ENCODE measurements around the gene IDUA.

IDUA gene

DNA sequence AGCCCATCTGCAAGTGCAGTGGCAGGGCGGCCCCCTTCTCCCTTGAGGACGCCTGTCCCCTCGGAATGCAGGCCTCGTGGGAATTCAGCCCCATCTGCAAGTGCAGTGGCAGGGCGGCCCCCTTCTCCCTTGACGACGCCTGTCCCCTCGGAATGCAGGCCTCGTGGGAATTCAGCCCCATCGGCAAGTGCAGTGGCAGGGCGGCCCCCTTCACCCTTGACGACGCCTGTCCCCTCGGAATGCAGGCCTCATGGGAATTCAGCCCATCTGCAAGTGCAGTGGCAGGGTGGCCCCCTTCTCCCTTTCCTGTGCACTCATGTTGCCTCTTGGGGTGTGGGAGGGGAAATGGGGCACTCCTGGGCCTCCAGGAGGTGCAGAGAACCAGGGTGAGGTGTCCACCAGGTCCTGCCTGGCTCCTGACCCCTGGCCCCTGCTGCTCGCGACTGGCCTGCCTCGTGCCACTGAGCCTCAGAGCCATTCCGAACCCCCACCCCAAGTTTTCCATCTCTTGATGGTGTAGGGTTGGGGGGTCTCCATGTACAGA lies 13.1 kb downstream of the IDUA start:
- no peak for DNase-seq (ENCODE audit: insufficient read length, low spot score)
- TF ChIP-seq PAX5 (IDR thresholded peaks at IDR 0.05; ENCODE audit: insufficient read depth, low read length, severe bottlenecking) (no peak), TAF1 (IDR thresholded peaks at IDR 0.05; ENCODE audit: low read depth, low read length) (no peak), POU2F2 (IDR thresholded peaks at IDR 0.05; ENCODE audit: low read depth, low read length) (no peak), SPI1 (IDR thresholded peaks at IDR 0.05; ENCODE audit: low read depth, low read length) (no peak), POLR2AphosphoS5 (IDR thresholded peaks at IDR 0.05; ENCODE audit: low read depth, low read length) (no peak), POLR2A (IDR thresholded peaks at IDR 0.05; ENCODE audit: low read depth, low read length) (no peak)
- FAIRE-seq: no peak

DNA sequence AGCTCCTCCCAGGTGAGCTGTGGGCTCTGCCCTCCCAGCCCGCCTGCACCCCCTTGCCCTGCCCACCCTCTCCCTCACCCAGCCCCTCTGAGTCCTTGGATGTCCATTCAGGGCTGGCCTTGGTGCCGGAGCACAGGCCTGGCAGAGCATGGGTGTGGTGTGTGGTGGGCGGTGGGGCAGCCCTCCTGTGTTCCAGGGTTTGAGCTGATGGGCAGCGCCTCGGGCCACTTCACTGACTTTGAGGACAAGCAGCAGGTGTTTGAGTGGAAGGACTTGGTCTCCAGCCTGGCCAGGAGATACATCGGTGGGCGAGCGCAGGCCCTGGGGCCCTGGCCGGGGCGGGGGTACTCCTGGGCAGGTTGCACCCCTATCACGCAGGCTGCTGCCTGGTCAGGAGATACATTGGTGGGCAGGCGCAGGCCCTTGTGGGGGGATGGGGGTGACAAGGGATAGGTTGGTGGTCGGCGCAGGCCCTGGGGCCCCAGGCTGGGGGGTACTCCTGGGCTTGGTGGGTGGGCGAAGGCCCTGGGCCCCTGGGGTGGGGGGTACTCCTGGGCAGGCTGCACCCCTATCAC lies 13.9 kb downstream of the IDUA start:
- no peak for DNase-seq (ENCODE audit: insufficient read length, low spot score)
- no peak for FAIRE-seq
- no peak for TF ChIP-seq POLR2A (IDR thresholded peaks at IDR 0.05; ENCODE audit: low read depth, low read length)
- no peak for TF ChIP-seq SPI1 (IDR thresholded peaks at IDR 0.05; ENCODE audit: low read depth, low read length)
- no peak for TF ChIP-seq PAX5 (IDR thresholded peaks at IDR 0.05; ENCODE audit: insufficient read depth, low read length, severe bottlenecking)

DNA sequence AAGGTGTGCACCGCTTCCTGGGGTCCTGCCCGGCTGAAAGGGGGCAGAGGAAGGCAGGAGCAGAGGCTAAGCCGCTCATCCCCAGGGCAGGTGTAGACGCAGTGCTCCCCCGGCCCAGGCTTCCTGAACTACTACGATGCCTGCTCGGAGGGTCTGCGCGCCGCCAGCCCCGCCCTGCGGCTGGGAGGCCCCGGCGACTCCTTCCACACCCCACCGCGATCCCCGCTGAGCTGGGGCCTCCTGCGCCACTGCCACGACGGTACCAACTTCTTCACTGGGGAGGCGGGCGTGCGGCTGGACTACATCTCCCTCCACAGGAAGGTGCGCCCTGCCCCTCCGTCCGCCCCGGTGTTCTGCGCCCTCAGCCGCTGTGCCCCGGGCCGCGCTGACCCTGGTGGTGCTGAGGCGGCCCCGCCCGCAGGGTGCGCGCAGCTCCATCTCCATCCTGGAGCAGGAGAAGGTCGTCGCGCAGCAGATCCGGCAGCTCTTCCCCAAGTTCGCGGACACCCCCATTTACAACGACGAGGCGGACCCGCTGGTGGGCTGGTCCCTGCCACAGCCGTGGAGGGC lies 14.8 kb downstream of the IDUA start:
- no peak for DNase-seq (ENCODE audit: insufficient read length, low spot score)
- TF ChIP-seq TAF1 (IDR thresholded peaks at IDR 0.05; ENCODE audit: low read depth, low read length): no peak
- TF ChIP-seq POU2F2 (IDR thresholded peaks at IDR 0.05; ENCODE audit: low read depth, low read length): no peak
- TF ChIP-seq PAX5 (IDR thresholded peaks at IDR 0.05; ENCODE audit: insufficient read depth, low read length, severe bottlenecking): no peak
- TF ChIP-seq POLR2A (IDR thresholded peaks at IDR 0.05; ENCODE audit: low read depth, low read length): no peak
- TF ChIP-seq POLR2AphosphoS5 (IDR thresholded peaks at IDR 0.05; ENCODE audit: low read depth, low read length): no peak
- no peak for TF ChIP-seq SPI1 (IDR thresholded peaks at IDR 0.05; ENCODE audit: low read depth, low read length)
- no peak for FAIRE-seq

DNA sequence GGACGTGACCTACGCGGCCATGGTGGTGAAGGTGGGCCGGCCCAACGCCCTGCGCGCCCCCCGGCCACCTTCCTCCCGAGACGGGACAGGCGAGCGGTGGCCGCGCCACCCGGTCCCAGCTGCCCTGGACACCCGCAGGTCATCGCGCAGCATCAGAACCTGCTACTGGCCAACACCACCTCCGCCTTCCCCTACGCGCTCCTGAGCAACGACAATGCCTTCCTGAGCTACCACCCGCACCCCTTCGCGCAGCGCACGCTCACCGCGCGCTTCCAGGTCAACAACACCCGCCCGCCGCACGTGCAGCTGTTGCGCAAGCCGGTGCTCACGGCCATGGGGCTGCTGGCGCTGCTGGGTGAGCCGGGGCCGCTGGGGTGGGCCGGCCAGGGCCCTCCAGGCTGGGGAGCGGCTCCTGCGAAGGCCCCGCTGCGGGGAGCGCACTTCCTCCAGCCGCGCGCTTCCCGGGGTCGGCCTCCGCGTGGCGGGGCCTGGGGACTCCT lies 15.3 kb downstream of the IDUA start:
- TF ChIP-seq PAX5 (IDR thresholded peaks at IDR 0.05; ENCODE audit: insufficient read depth, low read length, severe bottlenecking) (no peak), SPI1 (IDR thresholded peaks at IDR 0.05; ENCODE audit: low read depth, low read length) (no peak), POU2F2 (IDR thresholded peaks at IDR 0.05; ENCODE audit: low read depth, low read length) (no peak), POLR2AphosphoS5 (IDR thresholded peaks at IDR 0.05; ENCODE audit: low read depth, low read length) (no peak), TAF1 (IDR thresholded peaks at IDR 0.05; ENCODE audit: low read depth, low read length) (no peak), POLR2A (IDR thresholded peaks at IDR 0.05; ENCODE audit: low read depth, low read length) (no peak)
- no peak for FAIRE-seq
- DNase-seq (ENCODE audit: insufficient read length, low spot score): no peak

DNA sequence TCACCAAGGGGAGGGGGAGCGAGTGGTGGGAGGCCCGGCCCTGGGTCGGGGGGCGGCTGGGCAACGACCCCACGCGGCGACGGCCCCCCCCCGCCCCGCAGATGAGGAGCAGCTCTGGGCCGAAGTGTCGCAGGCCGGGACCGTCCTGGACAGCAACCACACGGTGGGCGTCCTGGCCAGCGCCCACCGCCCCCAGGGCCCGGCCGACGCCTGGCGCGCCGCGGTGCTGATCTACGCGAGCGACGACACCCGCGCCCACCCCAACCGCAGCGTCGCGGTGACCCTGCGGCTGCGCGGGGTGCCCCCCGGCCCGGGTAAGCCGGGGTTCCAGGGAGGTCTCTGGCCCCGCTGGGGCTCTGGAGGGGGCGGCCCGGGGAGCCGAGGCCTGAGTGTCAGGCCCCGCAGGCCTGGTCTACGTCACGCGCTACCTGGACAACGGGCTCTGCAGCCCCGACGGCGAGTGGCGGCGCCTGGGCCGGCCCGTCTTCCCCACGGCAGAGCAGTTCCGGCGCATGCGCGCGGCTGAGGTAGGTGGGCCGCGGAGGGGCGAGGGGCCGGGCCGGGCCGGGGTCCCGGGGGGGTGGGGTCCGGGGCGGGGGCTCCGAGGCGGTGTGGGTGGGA lies 15.9 kb downstream of the IDUA start:
- TF ChIP-seq POLR2AphosphoS5 (IDR thresholded peaks at IDR 0.05; ENCODE audit: low read depth, low read length) (no peak), PAX5 (IDR thresholded peaks at IDR 0.05; ENCODE audit: insufficient read depth, low read length, severe bottlenecking) (no peak), POLR2A (IDR thresholded peaks at IDR 0.05; ENCODE audit: low read depth, low read length) (no peak)
- no peak for DNase-seq (ENCODE audit: insufficient read length, low spot score)
- FAIRE-seq: no peak

DNA sequence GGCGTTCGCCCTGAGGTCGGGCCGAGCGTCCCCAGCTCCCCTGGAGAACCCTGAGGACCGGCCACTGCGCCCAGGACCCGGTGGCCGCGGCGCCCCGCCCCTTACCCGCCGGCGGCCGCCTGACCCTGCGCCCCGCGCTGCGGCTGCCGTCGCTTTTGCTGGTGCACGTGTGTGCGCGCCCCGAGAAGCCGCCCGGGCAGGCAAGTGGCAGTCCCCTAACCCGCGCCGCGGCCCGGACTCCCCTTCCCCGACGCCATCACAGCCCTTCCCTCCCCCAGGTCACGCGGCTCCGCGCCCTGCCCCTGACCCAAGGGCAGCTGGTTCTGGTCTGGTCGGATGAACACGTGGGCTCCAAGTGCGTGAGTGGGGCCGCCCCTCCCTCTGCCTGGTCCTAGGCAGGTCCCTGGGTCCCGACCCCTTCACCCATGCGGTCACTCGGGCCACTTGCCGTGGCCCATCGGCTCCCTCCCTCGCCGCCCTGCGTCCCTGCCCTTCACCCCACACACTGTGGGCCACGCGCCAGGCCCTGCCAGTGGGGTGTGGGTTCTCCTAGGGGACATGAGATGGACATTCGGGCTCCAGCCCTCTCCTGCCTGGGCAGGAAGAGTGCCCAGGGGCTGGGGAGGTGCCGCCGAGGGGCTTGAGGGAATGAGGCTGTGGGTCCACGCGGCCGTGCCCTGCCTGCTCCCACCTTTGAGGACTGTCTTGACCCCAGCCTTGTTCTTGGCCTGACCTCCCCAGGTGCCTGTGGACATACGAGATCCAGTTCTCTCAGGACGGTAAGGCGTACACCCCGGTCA lies 16.6 kb downstream of the IDUA start:
- FAIRE-seq (no peak), DNase-seq (ENCODE audit: insufficient read length, low spot score) (no peak)
- TF ChIP-seq PAX5 (IDR thresholded peaks at IDR 0.05; ENCODE audit: insufficient read depth, low read length, severe bottlenecking) (no peak), POU2F2 (IDR thresholded peaks at IDR 0.05; ENCODE audit: low read depth, low read length) (no peak), SPI1 (IDR thresholded peaks at IDR 0.05; ENCODE audit: low read depth, low read length) (no peak), POLR2AphosphoS5 (IDR thresholded peaks at IDR 0.05; ENCODE audit: low read depth, low read length) (no peak), POLR2A (IDR thresholded peaks at IDR 0.05; ENCODE audit: low read depth, low read length) (no peak), TAF1 (IDR thresholded peaks at IDR 0.05; ENCODE audit: low read depth, low read length) (no peak)

DNA sequence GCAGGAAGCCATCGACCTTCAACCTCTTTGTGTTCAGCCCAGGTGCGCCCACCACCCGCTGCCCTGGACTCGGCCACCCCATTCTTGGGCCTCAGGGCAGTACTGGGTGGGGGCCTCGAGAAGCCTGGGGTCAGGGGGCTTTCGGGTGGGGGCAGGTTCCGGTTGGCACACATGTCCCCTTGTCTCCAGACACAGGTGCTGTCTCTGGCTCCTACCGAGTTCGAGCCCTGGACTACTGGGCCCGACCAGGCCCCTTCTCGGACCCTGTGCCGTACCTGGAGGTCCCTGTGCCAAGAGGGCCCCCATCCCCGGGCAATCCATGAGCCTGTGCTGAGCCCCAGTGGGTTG lies 17.2 kb downstream of the IDUA start:
- TF ChIP-seq SPI1 (IDR thresholded peaks at IDR 0.05; ENCODE audit: low read depth, low read length): no peak
- no peak for TF ChIP-seq TAF1 (IDR thresholded peaks at IDR 0.05; ENCODE audit: low read depth, low read length)
- TF ChIP-seq POU2F2 (IDR thresholded peaks at IDR 0.05; ENCODE audit: low read depth, low read length): no peak
- TF ChIP-seq POLR2A (IDR thresholded peaks at IDR 0.05; ENCODE audit: low read depth, low read length): no peak
- TF ChIP-seq PAX5 (IDR thresholded peaks at IDR 0.05; ENCODE audit: insufficient read depth, low read length, severe bottlenecking): no peak
- no peak for TF ChIP-seq POLR2AphosphoS5 (IDR thresholded peaks at IDR 0.05; ENCODE audit: low read depth, low read length)
- DNase-seq (ENCODE audit: insufficient read length, low spot score) (no peak), FAIRE-seq (no peak)

DNA sequence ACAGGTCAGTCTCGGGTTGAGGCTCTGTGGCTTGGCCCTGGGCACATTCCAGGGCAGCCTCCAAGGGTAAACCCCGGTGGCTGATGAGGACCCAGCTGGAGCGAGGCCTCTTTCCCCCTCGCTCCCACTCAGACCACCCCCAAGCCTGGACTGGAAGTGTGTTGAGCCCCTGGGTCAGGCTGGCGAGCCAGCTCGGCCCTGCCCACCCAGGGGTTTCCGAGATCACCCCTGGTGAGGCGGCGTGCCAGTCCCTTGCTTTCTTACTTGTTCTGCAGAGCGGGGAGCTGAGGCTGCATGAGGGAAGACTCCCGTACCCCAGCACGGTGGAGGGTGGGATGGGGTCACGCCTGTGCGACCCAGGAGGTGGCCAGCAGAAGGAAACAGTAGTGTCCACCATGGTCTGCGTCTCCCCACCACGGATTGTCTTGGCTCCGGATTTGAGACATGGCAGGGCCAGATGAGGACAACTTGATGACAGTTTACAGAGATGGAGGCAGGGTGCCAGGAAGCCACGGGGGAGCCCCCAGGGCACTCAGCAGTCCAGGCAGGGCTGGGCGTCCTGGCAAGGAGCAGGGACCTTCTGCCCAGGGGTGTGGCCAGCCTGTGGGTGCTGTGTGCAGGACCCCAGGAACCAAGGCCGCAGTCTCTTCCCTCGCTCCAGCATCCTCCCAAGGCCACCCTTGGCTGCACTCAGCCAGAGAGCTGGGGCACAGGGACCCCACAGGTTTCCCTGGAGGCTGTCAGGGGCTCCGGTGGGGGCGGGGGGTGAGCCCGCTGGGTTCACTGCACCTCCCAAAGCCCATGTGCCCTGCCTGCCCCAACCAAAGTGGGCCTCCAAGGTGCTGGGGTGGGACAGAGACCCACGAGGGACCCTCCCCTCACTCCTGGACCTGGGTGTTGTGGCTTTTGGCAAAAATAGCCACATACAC lies 18.0 kb downstream of the IDUA start:
- FAIRE-seq: no peak
- no peak for TF ChIP-seq POU2F2 (IDR thresholded peaks at IDR 0.05; ENCODE audit: low read depth, low read length)
- TF ChIP-seq PAX5 (IDR thresholded peaks at IDR 0.05; ENCODE audit: insufficient read depth, low read length, severe bottlenecking): no peak
- no peak for TF ChIP-seq POLR2A (IDR thresholded peaks at IDR 0.05; ENCODE audit: low read depth, low read length)
- no peak for TF ChIP-seq TAF1 (IDR thresholded peaks at IDR 0.05; ENCODE audit: low read depth, low read length)
- no peak for TF ChIP-seq POLR2AphosphoS5 (IDR thresholded peaks at IDR 0.05; ENCODE audit: low read depth, low read length)
- no peak for TF ChIP-seq SPI1 (IDR thresholded peaks at IDR 0.05; ENCODE audit: low read depth, low read length)

More for the DNA sequence above, 18.0 kb downstream of the IDUA start:
- DNase-seq (ENCODE audit: insufficient read length, low spot score): no peak

All from GM12891 (cell line).